Amniotic epithelial cell (primary cell): ENCODE results near the gene POU5F1.

Experiments
- DNase-seq: peaks from one replicate; pipeline ENCODE4 v3.0.0-alpha.2; 2010; ENCODE audit warnings: low read depth

Gene POU5F1

GRCh38 chr6:31140643-31141042 is 29.8 kb downstream of the POU5F1 start:
- no peak for DNase-seq

- DNase-seq = peak; percentile 19
These were observed 30.9 kb downstream of the POU5F1 start for GRCh38 chr6:31139599-31139998.

DNA sequence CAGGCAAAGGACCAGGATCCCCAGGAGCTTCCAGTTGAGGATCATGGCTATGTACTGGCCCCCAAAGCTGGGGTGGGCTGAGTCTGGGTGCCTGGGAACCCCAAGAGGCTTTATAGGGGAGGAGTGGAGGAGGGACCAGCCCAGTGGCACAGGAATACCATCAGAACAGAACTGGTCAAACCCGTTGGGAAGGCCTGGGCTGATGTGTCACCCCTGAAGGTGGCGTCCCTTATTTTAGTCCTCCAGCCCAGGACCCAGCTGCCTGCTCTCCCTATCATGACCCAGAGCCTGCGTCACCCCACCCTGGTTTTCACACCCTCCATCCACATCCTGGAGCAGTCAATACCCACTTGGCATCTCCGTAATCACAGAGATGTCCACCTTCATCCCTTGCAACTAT is 31.5 kb downstream of the POU5F1 start, which contains the start of gene PSORS1C2:
TSS of gene PSORS1C2 (minus strand) at position 85 of the 400 bp plus-strand sequence. CDS start at position 45, 40 bp downstream.
- no peak for DNase-seq

- no peak for DNase-seq
These were observed 34.8 kb downstream of the POU5F1 start for GRCh38 chr6:31135710-31136109.

DNA sequence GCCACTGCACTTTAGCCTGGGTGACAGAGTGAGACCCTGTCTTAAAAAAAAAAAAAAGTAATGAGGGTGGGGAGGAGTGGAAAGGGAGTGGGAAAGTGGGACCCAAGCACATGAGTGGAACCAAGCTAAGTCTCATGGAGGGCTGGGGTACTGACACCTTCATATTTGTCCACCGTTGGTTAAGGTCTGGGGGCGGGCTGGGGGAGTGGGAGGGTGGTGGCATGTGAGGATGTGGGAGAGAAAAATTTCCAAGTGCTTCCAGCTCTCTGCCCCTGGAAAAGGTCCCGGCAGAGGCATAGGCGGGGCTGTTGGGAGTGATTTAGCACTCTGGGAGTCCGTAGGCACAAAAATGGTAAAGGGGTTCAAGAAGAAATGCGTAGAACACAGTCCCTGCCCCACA is 37.7 kb downstream of the POU5F1 start:
- DNase-seq = no peak

DNA sequence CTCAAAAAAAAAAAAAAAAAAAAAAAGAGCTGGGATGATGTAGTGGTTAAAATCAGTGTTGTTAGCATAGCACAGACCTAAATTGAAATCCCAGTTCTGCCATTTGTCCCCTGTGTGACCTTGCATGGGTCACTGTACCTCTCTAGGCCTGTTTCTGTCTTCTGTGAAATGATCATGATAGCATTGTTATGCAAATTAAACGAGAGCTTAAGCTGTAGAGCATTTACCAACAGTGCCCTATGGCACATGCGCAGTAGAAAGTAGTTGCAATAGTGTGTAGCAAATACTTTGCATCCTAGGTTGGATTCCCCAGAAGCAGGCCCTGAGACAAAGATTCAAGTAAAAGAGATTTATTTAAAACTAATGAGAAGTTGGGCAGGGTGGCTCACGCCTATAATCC is 38.9 kb downstream of the POU5F1 start:
- DNase-seq = no peak

DNA sequence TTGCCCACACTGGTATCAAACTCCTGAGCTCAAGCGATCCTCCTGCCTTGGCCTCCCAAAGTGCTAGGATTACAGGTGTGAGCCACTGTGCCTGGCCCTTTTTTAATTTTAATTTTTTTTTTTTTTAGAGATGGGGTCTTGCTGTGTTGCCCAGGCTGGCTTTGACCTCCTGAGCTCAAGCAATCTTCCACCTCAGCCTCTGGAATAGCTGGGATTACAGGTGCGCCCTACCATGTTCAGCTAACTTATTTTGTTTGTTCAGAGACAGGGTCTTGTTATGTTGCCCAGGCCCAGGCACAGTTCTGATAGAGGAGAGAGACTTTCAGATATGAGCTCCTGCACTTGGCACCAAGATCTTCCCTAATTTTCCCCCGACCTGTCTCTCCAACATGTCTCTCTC is 39.7 kb downstream of the POU5F1 start:
- no peak for DNase-seq

- no peak for DNase-seq
These were observed 41.4 kb downstream of the POU5F1 start for GRCh38 chr6:31129130-31129529.

GRCh38 chr6:31128093-31128676 is 42.3 kb downstream of the POU5F1 start:
- DNase-seq = peak; percentile 24

DNA sequence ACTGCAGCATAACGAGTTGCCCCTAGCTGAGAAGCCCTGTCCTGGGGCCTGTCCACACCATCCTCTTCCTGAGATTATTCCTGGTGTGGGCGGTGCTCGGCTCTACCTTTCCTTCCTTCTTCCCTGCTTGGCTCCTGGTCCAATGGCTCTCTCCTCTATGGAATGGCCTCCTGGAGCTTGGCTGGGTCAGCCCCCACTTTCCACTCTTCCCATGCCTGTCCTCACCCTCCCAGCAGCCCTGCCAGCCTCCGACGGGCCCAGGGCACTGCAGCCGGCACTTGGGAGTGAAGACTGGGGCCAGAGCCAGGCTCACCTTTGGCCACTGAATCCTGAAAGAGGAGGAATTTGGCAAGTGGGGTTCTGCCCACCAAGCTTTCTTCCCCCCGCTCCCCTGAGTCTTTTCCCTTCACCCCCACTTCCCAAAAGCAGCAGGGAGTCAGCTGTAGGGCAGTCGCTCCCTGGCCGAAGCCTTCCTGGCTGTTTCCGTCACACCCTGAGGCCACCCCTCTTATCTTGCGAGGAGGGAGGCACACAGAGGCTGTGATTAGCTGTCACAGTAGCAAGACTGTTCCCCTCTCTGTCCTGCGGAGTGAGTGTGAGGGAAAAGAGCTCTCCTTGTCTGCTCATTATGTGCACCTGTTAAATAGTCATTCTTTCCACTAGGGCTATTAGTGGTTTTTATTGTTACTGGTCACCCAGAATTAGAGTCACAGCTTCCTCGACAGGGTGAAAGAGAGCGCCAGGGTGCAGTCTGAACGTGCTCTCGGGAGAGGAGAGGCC is 43.9 kb downstream of the POU5F1 start:
- DNase-seq = no peak

DNA sequence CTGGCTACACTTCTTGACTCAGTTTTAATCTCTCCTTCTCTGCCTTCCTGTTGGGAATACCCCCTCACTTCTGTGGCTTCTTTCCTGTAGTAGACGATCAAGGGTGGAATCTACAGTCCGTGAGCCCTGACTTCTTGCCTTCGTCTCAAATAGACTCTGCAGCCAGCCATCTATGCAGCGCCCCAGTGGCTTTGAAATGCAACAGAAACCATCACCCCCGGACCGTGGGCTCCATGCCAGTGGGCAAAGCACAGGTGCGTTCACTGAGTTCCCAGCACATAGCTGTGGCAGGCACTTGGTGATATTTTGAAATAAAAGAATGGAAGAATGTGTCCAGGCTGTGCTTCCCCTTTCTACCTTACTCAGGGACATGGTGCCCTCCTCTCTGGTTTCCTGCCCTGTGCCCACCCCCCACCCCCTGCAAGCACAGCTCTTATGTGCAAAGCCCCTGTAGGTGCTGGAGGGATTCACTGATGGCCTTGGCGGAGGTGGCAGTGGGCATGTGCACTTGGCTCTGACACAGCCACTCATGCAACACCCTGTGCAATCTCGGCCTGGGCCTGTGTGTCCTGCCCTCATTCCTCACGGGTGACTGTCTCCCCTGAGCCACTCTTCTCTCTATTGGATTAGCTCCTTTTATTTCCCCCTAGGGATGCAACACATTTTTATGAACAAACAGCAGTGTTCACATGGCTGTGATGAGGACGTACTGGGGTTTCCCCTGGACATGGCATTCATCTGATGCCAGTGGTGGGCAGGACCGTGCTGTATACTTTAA is 44.7 kb downstream of the POU5F1 start:
- peak; percentile 42 for DNase-seq

DNA sequence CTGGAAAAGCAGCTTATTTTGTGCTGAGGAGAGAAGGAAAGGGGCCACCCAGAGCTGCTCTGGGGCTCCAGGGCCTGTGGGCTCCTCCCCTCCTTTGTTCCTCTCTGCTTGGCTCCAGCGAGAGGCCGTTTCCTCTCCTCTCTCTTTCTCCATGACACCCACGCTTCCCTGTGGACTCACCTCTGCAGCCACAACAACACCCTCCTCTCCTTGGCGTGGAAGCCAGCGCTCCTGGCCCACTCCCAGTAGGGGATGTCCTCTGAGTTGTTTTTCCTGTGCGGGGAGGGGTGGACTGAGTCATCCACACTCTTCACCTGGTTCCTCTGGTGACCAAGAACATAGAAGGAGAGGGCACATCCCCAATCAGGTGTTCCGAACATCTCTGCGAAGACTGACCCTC is 45.3 kb downstream of the POU5F1 start:
- DNase-seq = peak; percentile 66

- DNase-seq = peak; percentile 92
These were observed 47.4 kb downstream of the POU5F1 start for GRCh38 chr6:31122791-31123706.

DNA sequence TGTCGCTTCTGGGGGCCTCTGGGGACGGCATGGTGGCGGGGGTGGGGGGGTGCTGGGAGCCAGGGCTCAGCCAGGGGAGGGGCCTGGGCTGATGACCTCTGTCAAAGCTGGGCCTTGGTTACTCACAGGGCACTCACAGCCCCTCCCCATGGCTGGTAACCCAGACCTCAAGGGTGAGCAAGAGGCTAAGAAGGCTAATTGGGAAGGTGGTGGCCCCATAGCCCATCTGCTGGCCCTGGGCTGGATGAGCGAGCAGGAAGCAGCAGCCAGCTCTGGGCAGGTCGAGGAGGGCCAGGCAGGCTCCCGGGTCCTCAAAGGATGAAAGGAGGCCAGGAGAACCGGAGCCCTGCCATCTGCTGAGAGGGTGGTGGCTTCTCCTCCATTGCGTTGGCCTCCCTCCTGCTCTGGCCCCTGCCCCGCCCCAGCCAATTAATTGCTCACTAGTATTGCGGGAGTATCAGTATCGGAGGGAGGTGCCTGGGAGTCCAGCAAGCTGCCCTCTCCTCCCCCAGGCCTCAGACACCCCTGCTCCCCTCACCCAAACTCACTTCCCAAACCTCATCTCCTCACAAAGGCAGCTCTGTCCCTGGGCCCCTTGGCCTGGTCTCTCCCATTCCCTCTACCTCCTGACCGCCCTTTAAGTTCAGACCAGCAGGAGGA is 49.2 kb downstream of the POU5F1 start:
- no peak for DNase-seq

- DNase-seq = no peak
These were observed 50.1 kb downstream of the POU5F1 start, which contains the start of gene CDSN for GRCh38 chr6:31120151-31120915. TSS of gene CDSN (minus strand) at chr6:31120446. CDS start at chr6:31120419, 27 bp downstream.

DNA sequence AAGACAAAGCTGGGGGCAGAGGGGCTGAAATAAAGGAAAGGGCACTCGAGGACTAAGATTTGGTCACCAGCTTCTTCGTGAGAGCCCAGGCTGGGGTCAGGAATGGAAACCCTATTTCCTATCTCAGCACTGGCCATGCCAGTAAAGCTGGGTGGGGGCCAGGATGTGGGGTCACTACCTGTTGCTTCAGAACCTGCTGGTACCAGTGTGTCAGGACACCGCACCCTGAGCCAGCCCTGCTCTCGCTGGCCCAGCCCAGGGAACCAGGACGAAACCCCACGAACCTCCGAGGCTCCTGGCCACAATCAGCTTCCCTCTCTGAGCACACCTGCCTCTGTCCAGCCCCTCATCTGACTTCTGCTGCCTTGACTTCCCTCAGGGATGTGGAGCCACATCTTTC is 52.3 kb downstream of the POU5F1 start:
- DNase-seq = no peak

DNA sequence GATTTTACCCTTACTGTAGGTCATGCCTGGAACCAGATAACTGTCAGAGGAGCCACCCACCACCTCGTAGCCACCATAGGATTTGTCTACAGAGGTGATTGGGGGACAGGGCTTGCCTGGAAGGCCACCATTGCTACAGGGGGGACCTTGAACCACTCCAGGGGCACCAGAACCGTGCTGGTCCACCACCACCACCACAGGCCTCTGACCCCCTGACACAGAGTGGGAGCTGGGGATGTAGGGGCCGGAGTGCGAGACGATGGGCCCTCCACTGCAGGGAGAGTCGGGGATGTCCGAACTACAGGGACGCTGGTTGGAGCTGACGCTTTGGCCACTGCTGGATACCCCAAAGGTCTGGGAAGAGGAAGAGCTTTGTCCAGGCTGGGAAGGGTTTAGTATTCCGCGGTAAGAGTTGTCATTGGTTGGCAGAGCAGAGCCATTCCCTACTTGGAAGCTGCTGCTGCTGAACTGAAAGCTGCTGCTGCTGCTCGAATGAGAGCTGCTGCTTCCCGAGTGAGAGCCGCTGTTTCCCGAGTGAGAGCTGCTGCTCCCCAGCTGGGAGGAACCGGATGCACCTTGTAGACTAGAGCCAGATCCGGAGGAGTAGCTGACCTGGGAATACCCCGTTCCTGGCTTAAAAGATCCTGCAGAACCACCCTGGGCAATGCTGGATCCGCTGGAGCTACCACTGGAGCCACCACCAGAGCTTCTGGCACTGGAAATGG is 53.7 kb downstream of the POU5F1 start:
- DNase-seq = no peak

- DNase-seq = no peak
These were observed 54.4 kb downstream of the POU5F1 start for GRCh38 chr6:31115941-31116560.
